Activated B cell treated with CpG ODN at 0.5 μM for 24 hours (primary cell): ENCODE measurements around the gene MRPL23. TPM values are rescaled to one million over a fixed set of nuclear protein-coding genes. Genes with fewer than 3 reads are reported as not detected.

Experiments used
- ATAC-seq: fragments of 200-7000 bp; cut with Tn5 transposase; one replicate; pipeline ENCODE4 v1.10.0; 2021; ENCODE audit warnings: low read depth, mild to moderate bottlenecking, moderate library complexity
- CTCF ChIA-PET: fragments of 350-600 bp; sonication (Branson Sonifier 250); formaldehyde crosslinking; loops from one replicate; lab custom pipeline; 2021; ENCODE audit warnings: antibody characterized with exemption; lab: Charles Lee
- POLR2A ChIA-PET: fragments of 350-600 bp; sonication (Branson Sonifier 250); formaldehyde crosslinking; loops from one replicate; lab custom pipeline; 2021; ENCODE audit warnings: antibody characterized with exemption; lab: Charles Lee
- DNase-seq: peaks from one replicate; pipeline ENCODE4 v3.0.0; 2022
- H3K27ac Mint-ChIP-seq: one replicate; pipeline ENCODE4 v1.8.0; 2020; ENCODE audit warnings: mixed read lengths
- H3K27me3 Mint-ChIP-seq: one replicate; pipeline ENCODE4 v1.8.0; 2021; ENCODE audit warnings: mixed read lengths
- H3K36me3 Mint-ChIP-seq: one replicate; pipeline ENCODE4 v1.8.0; 2021; ENCODE audit warnings: low read depth, mixed read lengths
- H3K4me1 Mint-ChIP-seq: one replicate; pipeline ENCODE4 v1.8.0; 2021; ENCODE audit warnings: mixed read lengths
- H3K4me3 Mint-ChIP-seq: one replicate; pipeline ENCODE4 v1.8.0; 2020; ENCODE audit warnings: mild to moderate bottlenecking, mixed read lengths
- H3K9me3 Mint-ChIP-seq: one replicate; pipeline ENCODE4 v1.8.0; 2020; ENCODE audit warnings: mixed read lengths
- intact Hi-C: fragments of 100-400 bp; cut with micrococcal nuclease; formaldehyde crosslinking; loops from one replicate; pipeline ENCODE4 v1.15.1; 2024
- total RNA-seq: library from RNA; stranded (reverse); gene quantifications from 2 replicates; pipeline ENCODE4 v1.2.3, GENCODE V29; 2022
- TF ChIP-seq, protein P1 (sequence below): fragments of 200-600 bp; IDR thresholded peaks from one replicate; pipeline ENCODE4 v1.8.0; 2022; ENCODE audit warnings: antibody characterized with exemption, mild to moderate bottlenecking

Gene MRPL23
- total RNA-seq, 1 donor from 2014 or later, result 89.8 TPM

DNA sequence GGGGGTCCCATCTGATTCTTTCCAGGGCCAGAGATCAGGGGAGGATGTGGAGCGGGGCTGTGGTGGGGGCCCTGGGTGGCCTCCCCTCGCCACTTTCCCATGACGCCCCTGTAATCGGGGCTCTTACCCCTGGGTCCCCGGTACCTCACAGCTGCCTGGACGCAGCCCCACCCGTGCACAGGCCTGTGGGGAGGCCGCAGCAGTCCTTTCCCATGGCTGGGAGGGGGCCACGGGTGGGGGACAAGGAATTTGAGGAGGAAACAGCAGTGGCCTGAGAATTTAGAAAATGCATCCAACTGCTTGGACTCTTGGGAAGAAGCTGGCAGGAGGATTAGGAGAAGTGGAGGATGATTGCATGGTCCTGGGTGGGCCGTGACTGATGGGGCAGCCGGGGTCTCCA, 32.5 kb downstream of the MRPL23 start:
- no peaks in the 10 kb centered on the region for H3K36me3 Mint-ChIP-seq
- no peak for DNase-seq
- intact Hi-C loops, result no loop called here
- TF ChIP-seq, protein P1, sequence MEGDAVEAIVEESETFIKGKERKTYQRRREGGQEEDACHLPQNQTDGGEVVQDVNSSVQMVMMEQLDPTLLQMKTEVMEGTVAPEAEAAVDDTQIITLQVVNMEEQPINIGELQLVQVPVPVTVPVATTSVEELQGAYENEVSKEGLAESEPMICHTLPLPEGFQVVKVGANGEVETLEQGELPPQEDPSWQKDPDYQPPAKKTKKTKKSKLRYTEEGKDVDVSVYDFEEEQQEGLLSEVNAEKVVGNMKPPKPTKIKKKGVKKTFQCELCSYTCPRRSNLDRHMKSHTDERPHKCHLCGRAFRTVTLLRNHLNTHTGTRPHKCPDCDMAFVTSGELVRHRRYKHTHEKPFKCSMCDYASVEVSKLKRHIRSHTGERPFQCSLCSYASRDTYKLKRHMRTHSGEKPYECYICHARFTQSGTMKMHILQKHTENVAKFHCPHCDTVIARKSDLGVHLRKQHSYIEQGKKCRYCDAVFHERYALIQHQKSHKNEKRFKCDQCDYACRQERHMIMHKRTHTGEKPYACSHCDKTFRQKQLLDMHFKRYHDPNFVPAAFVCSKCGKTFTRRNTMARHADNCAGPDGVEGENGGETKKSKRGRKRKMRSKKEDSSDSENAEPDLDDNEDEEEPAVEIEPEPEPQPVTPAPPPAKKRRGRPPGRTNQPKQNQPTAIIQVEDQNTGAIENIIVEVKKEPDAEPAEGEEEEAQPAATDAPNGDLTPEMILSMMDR, result no peak
- no peak overlapping the region for H3K4me3 Mint-ChIP-seq
- H3K4me1 Mint-ChIP-seq, result no peaks in the 10 kb centered on the region
- H3K9me3 Mint-ChIP-seq, result no peaks in the 10 kb centered on the region
- no peak overlapping the region for H3K27ac Mint-ChIP-seq
- no peaks in the 10 kb centered on the region for H3K27me3 Mint-ChIP-seq
- CTCF ChIA-PET, result no interaction called here
- POLR2A ChIA-PET, result interaction anchor here (0.6 kb wide), 1 partner anchor 1070 kb away, joined by 3 read pairs; no protein-coding TSS in a partner anchor
- no peak for ATAC-seq

DNA sequence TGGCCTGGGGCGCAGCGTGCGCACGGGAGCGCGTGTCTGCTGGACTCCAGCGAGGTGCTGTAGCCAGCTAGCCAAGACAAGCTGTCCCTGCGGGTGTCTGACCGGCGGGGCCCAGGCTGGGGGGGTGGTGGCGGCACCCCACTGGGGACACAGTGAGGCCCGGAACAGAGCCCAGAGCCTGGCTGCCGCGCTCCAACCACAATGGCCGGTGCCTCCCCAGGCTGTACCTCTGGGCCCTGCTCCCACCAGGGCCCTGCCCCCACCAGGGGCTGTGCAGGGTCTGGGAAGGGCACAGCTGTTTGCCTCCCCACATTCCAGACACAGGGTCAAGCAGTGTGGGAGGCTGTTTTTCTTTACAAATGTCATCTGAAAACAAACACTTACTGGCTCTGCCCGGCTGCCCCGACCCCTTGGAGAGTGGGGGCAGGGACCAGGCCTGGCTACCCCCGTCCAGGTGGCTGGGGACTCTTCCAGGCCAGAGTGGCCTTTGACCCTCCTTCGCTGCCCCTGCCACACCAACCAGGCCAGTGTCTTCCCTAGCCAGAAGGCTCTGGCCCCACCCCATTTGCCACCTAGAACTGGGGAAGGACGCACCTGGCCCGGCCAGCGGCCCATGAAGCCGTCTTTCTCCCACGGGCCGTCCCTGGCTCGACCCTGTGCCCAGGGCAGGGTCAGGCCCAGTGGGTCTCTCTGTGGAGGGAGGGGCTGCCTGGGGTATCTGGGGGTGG, 35.9 kb downstream of the MRPL23 start:
- Mint-ChIP-seq H3K36me3 (no peaks in the 10 kb centered on the region), H3K27ac (no peak overlapping the region), H3K4me3 (no peak overlapping the region), H3K9me3 (no peaks in the 10 kb centered on the region), H3K4me1 (no peaks in the 10 kb centered on the region), H3K27me3 (no peaks in the 10 kb centered on the region)
- CTCF ChIA-PET, result no interaction called here
- DNase-seq, result no peak
- POLR2A ChIA-PET, result no interaction called here
- no peak for ATAC-seq
- intact Hi-C loops, result no loop called here
- TF ChIP-seq, protein P1, result no peak

DNA sequence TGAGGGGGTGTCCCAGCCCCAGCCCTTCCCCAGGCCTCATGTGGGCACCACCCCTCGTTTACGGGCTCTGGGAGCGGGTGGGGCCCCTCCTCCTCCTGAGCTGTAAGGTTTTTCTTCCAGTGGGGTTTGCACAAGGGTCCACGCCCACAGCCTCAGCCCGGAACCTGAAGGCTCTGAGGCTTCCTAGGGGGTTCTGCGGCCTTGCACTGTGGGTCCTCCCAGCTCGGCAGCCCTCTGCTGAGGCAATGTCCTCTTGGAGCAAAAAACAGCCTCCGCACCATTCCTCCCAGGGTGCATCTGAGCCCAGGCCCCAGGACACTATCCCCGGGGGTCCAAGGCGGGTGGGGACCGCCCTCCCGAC, 36.4 kb downstream of the MRPL23 start:
- CTCF ChIA-PET, result no interaction called here
- H3K4me1 Mint-ChIP-seq, result no peaks in the 10 kb centered on the region
- H3K27me3 Mint-ChIP-seq, result no peaks in the 10 kb centered on the region
- H3K36me3 Mint-ChIP-seq, result no peaks in the 10 kb centered on the region
- no peak overlapping the region for H3K4me3 Mint-ChIP-seq
- ATAC-seq, result no peak
- no peak for DNase-seq
- POLR2A ChIA-PET, result no interaction called here
- H3K9me3 Mint-ChIP-seq, result no peaks in the 10 kb centered on the region
- TF ChIP-seq, protein P1, result no peak
- no peak overlapping the region for H3K27ac Mint-ChIP-seq
- intact Hi-C loops, result no loop called here

DNA sequence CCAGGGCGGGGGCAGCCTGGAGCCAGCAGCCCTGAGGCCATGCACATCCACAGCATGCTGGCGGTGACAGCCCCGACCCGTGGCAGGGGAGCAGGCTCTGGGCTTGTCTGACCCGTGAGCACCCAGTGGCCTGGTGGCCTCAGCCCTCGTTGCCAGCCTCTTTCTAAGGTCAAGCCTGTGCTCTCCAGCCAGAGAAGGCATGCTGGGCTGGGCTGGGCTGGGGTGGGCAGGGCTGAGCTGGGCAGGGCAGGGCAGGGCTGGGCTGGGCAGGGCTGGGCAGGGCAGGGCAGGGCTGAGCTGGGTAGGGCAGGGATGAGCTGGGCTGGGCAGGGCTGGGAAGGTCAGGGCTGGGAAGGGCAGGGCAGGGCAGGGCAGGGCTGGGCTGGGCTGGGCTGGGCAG, 39.9 kb downstream of the MRPL23 start:
- H3K4me3 Mint-ChIP-seq, result no peak overlapping the region
- no peaks in the 10 kb centered on the region for H3K4me1 Mint-ChIP-seq
- H3K9me3 Mint-ChIP-seq, result no peaks in the 10 kb centered on the region
- ChIA-PET CTCF (no interaction called here), POLR2A (no interaction called here)
- H3K36me3 Mint-ChIP-seq, result no peaks in the 10 kb centered on the region
- TF ChIP-seq, protein P1, result no peak
- DNase-seq (no peak), ATAC-seq (no peak)
- intact Hi-C loops, result no loop called here
- no peaks in the 10 kb centered on the region for H3K27me3 Mint-ChIP-seq
- H3K27ac Mint-ChIP-seq, result no peak overlapping the region

DNA sequence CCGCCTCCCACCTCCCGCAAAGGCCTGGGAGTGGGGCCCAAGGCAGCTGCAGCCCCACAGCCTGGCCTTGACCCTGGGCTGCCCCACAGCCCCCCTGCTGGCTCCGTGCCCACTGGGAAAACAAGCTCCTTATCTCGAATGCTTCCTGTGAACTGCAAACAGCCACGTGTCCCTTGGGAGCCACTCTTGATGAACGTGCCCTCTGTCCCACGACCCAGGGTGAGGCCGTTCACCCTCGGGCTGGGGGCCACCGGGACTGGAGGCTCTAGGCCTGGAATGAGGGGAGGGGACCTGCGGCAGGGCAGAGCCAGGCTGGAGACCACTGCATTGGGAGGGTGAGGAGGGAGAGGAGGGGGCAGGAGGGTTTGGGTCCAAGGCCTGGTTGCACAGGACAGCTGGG, 41.0 kb downstream of the MRPL23 start:
- Mint-ChIP-seq H3K4me1 (no peaks in the 10 kb centered on the region), H3K27me3 (no peaks in the 10 kb centered on the region), H3K4me3 (no peak overlapping the region), H3K27ac (no peak overlapping the region), H3K9me3 (no peaks in the 10 kb centered on the region), H3K36me3 (no peaks in the 10 kb centered on the region)
- TF ChIP-seq, protein P1, result no peak
- intact Hi-C loops, result no loop called here
- no peak for ATAC-seq
- DNase-seq, result no peak
- CTCF ChIA-PET, result no interaction called here
- POLR2A ChIA-PET, result no interaction called here
